ENCODE results near the gene TRAM2. TPM values are rescaled to one million over a fixed set of nuclear protein-coding genes. Genes with fewer than 3 reads are reported as not detected.

The TRAM2 gene
- total and polyA plus RNA-seq, 2 of the 13 experiments (the other 11 are each of a cell fraction or from before 2014, with no cell fraction given) = 49.1 to 72.5 TPM

DNA sequence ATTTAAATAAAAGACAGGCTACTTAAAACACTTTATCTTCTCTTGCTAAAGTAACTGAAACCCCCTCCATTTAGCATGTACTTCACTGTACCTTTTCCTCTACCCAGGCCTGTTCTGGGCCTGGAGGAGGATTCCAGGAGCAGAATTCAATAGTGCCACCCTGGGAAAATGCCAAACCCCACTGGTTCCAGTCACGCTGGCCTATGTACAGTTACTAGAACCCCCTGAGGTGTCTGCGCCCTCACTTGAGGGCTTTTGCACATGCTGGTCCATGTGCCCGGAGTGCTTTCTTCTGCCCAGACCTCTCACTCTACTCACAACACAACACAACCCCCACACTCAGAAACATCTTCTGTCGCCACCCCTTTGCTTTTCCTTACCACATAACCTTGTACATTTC, 45.5 kb downstream of the TRAM2 start (continued):
- TF ChIP-seq, protein P1, sequence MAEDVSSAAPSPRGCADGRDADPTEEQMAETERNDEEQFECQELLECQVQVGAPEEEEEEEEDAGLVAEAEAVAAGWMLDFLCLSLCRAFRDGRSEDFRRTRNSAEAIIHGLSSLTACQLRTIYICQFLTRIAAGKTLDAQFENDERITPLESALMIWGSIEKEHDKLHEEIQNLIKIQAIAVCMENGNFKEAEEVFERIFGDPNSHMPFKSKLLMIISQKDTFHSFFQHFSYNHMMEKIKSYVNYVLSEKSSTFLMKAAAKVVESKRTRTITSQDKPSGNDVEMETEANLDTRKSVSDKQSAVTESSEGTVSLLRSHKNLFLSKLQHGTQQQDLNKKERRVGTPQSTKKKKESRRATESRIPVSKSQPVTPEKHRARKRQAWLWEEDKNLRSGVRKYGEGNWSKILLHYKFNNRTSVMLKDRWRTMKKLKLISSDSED (CRISPR knock-in tag; IDR thresholded peaks at IDR 0.05) = no peak
- TF ChIP-seq SRSF4 (IDR thresholded peaks at IDR 0.05; ENCODE audit: low read depth, low read length, poor library complexity, severe bottlenecking) (no peak), ZNF558 (CRISPR knock-in tag; IDR thresholded peaks at IDR 0.05; ENCODE audit: borderline replicate concordance) (no peak), ZNF703 (CRISPR knock-in tag; IDR thresholded peaks at IDR 0.05; ENCODE audit: borderline replicate concordance) (no peak), TRIM24 (CRISPR knock-in tag; IDR thresholded peaks at IDR 0.05) (no peak), MYNN (CRISPR knock-in tag; IDR thresholded peaks at IDR 0.05; ENCODE audit: low read depth) (no peak)
- TF ChIP-seq, protein P2, sequence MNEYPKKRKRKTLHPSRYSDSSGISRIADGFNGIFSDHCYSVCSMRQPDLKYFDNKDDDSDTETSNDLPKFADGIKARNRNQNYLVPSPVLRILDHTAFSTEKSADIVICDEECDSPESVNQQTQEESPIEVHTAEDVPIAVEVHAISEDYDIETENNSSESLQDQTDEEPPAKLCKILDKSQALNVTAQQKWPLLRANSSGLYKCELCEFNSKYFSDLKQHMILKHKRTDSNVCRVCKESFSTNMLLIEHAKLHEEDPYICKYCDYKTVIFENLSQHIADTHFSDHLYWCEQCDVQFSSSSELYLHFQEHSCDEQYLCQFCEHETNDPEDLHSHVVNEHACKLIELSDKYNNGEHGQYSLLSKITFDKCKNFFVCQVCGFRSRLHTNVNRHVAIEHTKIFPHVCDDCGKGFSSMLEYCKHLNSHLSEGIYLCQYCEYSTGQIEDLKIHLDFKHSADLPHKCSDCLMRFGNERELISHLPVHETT (CRISPR knock-in tag; conservative IDR thresholded peaks at IDR 0.05) = no peak

- ChIA-PET POLR2A (no interaction called here), CTCF (ENCODE audit: low intra/inter-chr PET ratio, low total read pairs) (no interaction called here)
- Histone ChIP-seq H3K9ac (ENCODE audit: insufficient read depth, low read depth, low read length) (no peak overlapping the region), H3K79me2 (ENCODE audit: insufficient read depth, low read length) (peaks cover 21% of the 10 kb centered on the region), H3K4me3 (replicated peaks in 1 of 3; ENCODE audit: insufficient read depth in 1 of 3, low read depth in 2 of 3, low read length in 3 of 3) (no peak overlapping the region), H2AFZ (ENCODE audit: low read length) (no peak overlapping the region), H3K27ac (ENCODE audit: extremely low read length, insufficient read depth, low read length) (no peak overlapping the region), H3K27me3 (ENCODE audit: control insufficient read depth in 1 of 2, insufficient read depth in 2 of 2, low read length in 2 of 2) (no peaks in the 10 kb centered on the region), H3K9me3 (ENCODE audit: low read length) (no peaks in the 10 kb centered on the region), H3K4me1 (ENCODE audit: insufficient read depth, low read length) (no peaks in the 10 kb centered on the region), H3K4me2 (ENCODE audit: low read depth, low read length) (no peak overlapping the region), H3K36me3 (replicated peaks in 1 of 2; ENCODE audit: control insufficient read depth in 1 of 2, insufficient read depth in 2 of 2, low read length in 2 of 2) (peaks cover 36 to 65% of the 10 kb centered on the region in 2 experiments), H4K20me1 (ENCODE audit: insufficient read depth, low read length) (no peaks in the 10 kb centered on the region)
- 92% methylated on average over 10 of the region's 10 CpGs for WGBS (ENCODE audit: low lambda C conversion rate)
- in situ Hi-C loops (cut with HindIII; ENCODE audit: extremely low pct_ligation_motif_present, low pct_unique_long_range_greater_than_20kb) (no loop called here), intact Hi-C loops (cut with micrococcal nuclease; ENCODE audit: unreplicated experiment) (no loop called here)
- no peak for DNase-seq (ENCODE audit: low spot score)
- FAIRE-seq = no peak
- TF ChIP-seq POGK (CRISPR knock-in tag; conservative IDR thresholded peaks at IDR 0.05) = no peak
- peak; percentile 20; the same call in 1 of the 2 replicates for TF ChIP-seq ATF7 (IDR thresholded peaks at IDR 0.05)
- TF ChIP-seq ATF7 (CRISPR knock-in tag; IDR thresholded peaks at IDR 0.05) = no peak
- TF ChIP-seq RBM22 (optimal IDR thresholded peaks at IDR 0.05; ENCODE audit: low read length) = peak; percentile 61
- no peak for ATAC-seq
- BruUV-seq (replicated peaks) = no TSS peak
Observed at GRCh38 chr6:52530351-52530750, 46.5 kb downstream of the TRAM2 start.

All from HepG2 (cell line).